ENCODE results near the gene SYTL2.

The SYTL2 gene

GRCh38 chr11:85768473-85769146, 42.3 kb downstream of the SYTL2 start:
- H3K4me2 ChIP-seq (ENCODE audit: low read length), result no peak overlapping the region
- no peaks in the 10 kb centered on the region for H3F3A ChIP-seq (ENCODE audit: insufficient read depth, low read length)
- no peaks in the 10 kb centered on the region for H3K27me3 ChIP-seq (ENCODE audit: insufficient read depth, low read length)
- H3K4me1 ChIP-seq (ENCODE audit: insufficient read depth, low read length, severe bottlenecking), result no peaks in the 10 kb centered on the region
- no peaks in the 10 kb centered on the region for H4K20me1 ChIP-seq (ENCODE audit: insufficient read depth, low read length)
- no peaks in the 10 kb centered on the region for H3K36me3 ChIP-seq (ENCODE audit: insufficient read depth, low read length)
- no peaks in the 10 kb centered on the region for H3K9me3 ChIP-seq (ENCODE audit: low read length)
- H2AFZ ChIP-seq (ENCODE audit: low read length), result no peak overlapping the region
- no peak overlapping the region for H3K27ac ChIP-seq (ENCODE audit: low read depth, low read length, poor library complexity, severe bottlenecking)
- H3K9me2 ChIP-seq (ENCODE audit: low read depth, low read length), result no peaks in the 10 kb centered on the region
- TF ChIP-seq EZH2 (IDR thresholded peaks at IDR 0.05; ENCODE audit: borderline replicate concordance, low read length), result no peak
- no peak for TF ChIP-seq CTCF (IDR thresholded peaks at IDR 0.05; ENCODE audit: low read length)
- H3K79me2 ChIP-seq (ENCODE audit: insufficient read depth, low read length), result no peaks in the 10 kb centered on the region
- H3K4me3 ChIP-seq (ENCODE audit: low read depth, low read length, poor library complexity, severe bottlenecking), result no peak overlapping the region
- H3K9ac ChIP-seq (ENCODE audit: low read length), result no peak overlapping the region

- Histone ChIP-seq H4K20me1 (ENCODE audit: insufficient read depth, low read length) (no peaks in the 10 kb centered on the region), H3K9me3 (ENCODE audit: low read length) (no peaks in the 10 kb centered on the region), H3K27ac (ENCODE audit: low read depth, low read length, poor library complexity, severe bottlenecking) (no peak overlapping the region), H3K9me2 (ENCODE audit: low read depth, low read length) (no peaks in the 10 kb centered on the region), H3K4me2 (ENCODE audit: low read length) (no peak overlapping the region), H3F3A (ENCODE audit: insufficient read depth, low read length) (no peaks in the 10 kb centered on the region), H3K9ac (ENCODE audit: low read length) (no peak overlapping the region), H3K4me3 (ENCODE audit: low read depth, low read length, poor library complexity, severe bottlenecking) (no peak overlapping the region), H3K27me3 (ENCODE audit: insufficient read depth, low read length) (no peaks in the 10 kb centered on the region), H3K36me3 (ENCODE audit: insufficient read depth, low read length) (no peaks in the 10 kb centered on the region), H3K79me2 (ENCODE audit: insufficient read depth, low read length) (no peaks in the 10 kb centered on the region), H2AFZ (ENCODE audit: low read length) (no peak overlapping the region), H3K4me1 (ENCODE audit: insufficient read depth, low read length, severe bottlenecking) (no peaks in the 10 kb centered on the region)
- TF ChIP-seq EZH2 (IDR thresholded peaks at IDR 0.05; ENCODE audit: borderline replicate concordance, low read length) (no peak), CTCF (IDR thresholded peaks at IDR 0.05; ENCODE audit: low read length) (no peak)
Observed at GRCh38 chr11:85767246-85767945, 43.5 kb downstream of the SYTL2 start.

- H3K9ac ChIP-seq (ENCODE audit: low read length), result no peak overlapping the region
- H3K27ac ChIP-seq (ENCODE audit: low read depth, low read length, poor library complexity, severe bottlenecking), result no peak overlapping the region
- H2AFZ ChIP-seq (ENCODE audit: low read length), result no peak overlapping the region
- no peaks in the 10 kb centered on the region for H3K9me3 ChIP-seq (ENCODE audit: low read length)
- no peaks in the 10 kb centered on the region for H3K9me2 ChIP-seq (ENCODE audit: low read depth, low read length)
- no peaks in the 10 kb centered on the region for H3K36me3 ChIP-seq (ENCODE audit: insufficient read depth, low read length)
- H3K4me3 ChIP-seq (ENCODE audit: low read depth, low read length, poor library complexity, severe bottlenecking), result no peak overlapping the region
- TF ChIP-seq CTCF (IDR thresholded peaks at IDR 0.05; ENCODE audit: low read length) (no peak), EZH2 (IDR thresholded peaks at IDR 0.05; ENCODE audit: borderline replicate concordance, low read length) (no peak)
- H4K20me1 ChIP-seq (ENCODE audit: insufficient read depth, low read length), result no peaks in the 10 kb centered on the region
- no peaks in the 10 kb centered on the region for H3K27me3 ChIP-seq (ENCODE audit: insufficient read depth, low read length)
- no peaks in the 10 kb centered on the region for H3K79me2 ChIP-seq (ENCODE audit: insufficient read depth, low read length)
- no peaks in the 10 kb centered on the region for H3F3A ChIP-seq (ENCODE audit: insufficient read depth, low read length)
- no peaks in the 10 kb centered on the region for H3K4me1 ChIP-seq (ENCODE audit: insufficient read depth, low read length, severe bottlenecking)
- H3K4me2 ChIP-seq (ENCODE audit: low read length), result no peak overlapping the region
Observed at GRCh38 chr11:85766721-85767161, 44.2 kb downstream of the SYTL2 start.

All from OCI-LY1 (cell line).